SHP77 treated with DMSO at 0.1 percent for 48 hours (cell line): Measurements from ENCODE around the gene SLC7A6OS.

Source experiments
- DNase-seq: peaks from one replicate; lab custom pipeline; 2025; lab: John Stamatoyannopoulos, UW

The SLC7A6OS gene

DNA sequence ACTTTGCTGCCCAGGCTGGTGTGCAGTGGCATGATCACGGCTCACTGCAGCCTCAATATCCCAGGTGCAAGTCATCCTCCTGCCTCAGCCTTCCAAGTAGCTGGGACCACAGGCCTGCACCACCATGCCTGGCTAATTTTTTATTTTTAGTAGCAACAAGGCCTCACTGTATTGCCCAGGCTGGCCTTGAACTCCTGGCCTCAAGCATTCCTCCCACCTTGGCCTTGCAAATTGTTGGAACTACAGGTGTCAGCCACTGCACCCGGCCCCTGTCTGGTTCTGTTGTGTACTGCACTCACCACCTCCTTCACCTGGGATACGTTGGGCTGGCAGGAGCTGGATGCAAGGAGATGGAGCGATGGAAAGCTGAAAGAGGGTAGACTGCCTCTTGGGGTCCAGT lies 57.0 kb downstream of the SLC7A6OS start:
- no peak for DNase-seq

DNA sequence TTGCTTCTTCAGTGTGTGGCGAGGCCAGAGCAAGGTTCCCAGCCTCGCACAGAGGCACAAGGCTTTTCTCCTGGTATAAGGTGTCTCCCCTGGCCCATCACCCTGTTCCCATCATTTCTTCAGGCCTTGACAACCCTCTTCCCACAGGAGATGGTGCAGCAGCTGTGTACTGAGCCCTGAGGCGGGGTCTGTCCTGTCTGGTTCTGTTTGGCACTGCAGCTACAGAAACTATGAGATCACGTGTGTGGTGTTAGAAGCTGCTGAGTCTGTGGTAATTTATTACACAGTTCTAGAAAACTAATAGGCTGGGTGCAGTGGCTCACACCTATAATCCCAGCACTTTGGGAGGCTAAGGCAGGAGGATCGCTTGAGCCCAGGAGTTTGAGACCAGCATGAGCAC lies 58.4 kb downstream of the SLC7A6OS start:
- DNase-seq, result no peak

DNA sequence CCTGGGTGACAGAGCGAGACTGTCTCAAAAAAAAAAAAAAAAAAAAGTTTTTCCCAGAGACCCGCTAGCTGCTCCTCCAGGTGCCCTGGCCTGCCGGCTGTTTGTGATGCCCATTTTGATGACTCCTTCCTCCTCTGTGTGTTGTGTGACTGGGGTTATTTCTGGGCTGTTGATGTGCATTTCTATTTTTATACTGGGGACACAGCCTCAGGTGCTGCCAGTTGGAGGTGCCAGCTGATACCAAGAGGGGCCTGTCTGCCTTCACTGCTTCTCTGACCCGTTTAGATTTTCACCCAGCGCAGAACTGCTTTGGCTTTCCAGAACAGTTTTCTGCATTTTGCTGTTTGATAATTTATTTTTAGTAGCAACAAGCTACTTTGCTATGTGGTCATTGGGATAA lies 58.9 kb downstream of the SLC7A6OS start:
- DNase-seq, result no peak

DNA sequence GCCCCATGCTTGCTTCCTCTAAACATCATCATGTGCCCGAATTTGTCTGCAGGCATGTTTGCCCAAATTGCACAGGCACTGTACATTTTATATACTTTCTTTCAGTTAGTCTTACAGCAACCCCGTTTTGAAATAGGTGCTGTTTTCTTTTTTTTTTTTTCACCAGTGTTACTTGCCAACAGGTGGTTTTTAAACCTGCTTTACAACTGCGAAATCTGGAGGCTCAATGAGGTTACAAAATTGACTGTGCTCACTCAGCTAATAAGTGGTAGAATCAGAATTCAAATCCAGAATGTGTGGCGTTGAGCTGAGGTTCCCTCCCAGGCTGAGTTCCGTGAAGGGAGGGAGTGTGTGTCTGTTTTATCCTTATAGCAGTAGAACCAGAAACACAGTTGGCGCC lies 59.8 kb downstream of the SLC7A6OS start:
- DNase-seq, result no peak

DNA sequence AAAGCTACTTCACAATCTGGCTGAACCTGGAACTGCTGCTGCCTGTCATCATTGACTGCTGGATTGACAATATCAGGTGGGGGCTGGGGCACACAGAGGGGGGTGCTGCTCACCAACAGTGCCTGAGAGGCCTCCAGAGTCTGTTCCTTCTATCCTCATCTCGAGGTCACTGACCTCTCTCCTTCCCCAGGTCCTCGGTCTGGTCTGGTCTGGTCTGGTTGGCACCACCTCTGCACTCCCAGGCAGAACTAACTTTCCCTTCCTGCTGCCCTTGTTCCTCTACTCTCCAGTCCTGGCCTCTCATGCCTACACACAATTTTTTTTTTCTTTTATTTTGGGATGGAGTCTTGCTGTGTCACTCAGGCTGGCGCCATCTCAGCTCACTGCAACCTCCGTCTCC lies 61.4 kb downstream of the SLC7A6OS start:
- DNase-seq, result no peak
